ENCODE measurements around the gene TOPAZ1.

Gene TOPAZ1

DNA sequence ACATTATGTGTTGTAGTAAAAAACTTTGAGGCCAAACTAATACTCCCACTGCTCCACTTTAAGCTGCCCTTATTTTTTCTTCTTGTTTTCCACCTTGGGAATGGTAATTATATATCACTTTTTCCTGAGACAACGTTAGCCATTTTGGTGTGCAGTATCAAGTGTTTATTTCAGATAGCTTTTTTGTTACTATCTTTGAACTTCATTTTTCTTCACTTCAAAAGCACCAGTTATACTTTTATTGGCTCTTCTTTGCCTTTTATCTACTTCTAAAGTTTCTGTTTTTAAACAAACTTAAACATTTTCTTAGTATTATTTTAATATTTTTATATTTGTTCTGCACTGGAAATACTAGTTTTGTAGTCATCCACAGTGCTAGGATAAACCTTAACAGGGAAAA lies 6.5 kb downstream of the TOPAZ1 start:
- DNase-seq: no peak

DNA sequence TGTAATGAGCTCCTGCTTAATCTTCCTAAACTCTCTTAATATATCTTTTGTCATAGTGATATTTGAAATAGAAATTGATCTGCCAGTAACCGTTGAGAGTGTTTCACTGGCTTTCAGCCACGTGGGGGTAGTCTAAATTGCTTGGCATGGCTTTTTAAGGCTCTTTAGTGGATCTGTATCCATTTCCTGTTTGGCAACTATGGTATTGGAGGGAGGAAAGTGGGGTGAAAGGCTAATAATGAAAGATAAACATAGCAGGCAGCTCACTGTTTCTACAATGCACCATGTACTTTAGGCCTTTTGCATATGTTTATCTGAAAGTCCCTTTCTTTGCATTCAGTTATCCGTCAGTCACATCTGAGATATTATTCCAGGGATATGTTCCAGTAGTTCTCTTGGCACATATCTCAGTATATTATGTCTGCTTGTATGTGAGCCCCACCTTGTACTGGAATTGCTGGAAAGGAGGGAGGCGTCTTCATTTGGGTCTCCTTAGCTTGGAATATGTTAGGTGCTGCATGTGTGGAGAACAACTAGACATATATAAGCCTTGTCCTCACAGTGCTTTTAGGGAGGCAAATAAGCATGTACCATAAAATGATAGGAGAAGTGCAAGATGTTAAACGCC lies 10.8 kb downstream of the TOPAZ1 start:
- no peak for DNase-seq

DNA sequence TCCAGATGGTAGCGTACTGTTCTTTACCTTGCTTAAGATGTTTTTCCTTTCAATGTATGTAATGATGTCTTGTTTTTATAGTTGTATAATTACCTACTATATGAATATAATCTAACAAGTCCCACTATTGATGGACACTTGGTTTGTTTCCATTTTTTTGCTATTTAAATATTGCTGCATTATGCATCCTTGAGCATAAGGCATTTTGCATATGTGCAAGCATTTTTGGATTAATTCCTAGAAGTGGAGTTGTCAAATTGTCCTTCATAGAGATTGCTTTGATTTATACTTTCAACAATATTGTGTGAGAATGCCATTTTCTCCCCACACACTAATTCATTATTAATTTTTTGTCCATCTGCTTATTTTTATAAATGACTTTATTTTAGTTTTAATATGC lies 17.7 kb downstream of the TOPAZ1 start:
- DNase-seq: no peak

DNA sequence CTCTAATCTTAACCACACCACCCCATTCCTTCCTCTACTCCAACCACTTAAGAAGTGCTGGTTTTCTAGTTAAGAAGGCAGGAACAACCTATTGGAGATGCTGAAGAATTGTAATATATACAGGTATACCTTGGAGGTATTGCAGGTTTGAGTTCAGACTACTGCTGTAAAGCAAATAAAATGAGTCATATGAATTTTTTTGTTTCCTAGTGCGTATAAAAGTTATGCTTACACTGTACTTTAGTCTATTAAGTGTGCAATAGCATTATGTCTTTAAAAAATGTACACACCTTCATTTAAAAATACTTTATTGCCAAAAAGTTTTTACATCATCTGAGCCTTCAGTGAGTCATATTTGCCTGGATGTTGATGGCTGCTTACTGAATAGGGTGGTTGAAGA lies 22.5 kb downstream of the TOPAZ1 start:
- no peak for DNase-seq

DNA sequence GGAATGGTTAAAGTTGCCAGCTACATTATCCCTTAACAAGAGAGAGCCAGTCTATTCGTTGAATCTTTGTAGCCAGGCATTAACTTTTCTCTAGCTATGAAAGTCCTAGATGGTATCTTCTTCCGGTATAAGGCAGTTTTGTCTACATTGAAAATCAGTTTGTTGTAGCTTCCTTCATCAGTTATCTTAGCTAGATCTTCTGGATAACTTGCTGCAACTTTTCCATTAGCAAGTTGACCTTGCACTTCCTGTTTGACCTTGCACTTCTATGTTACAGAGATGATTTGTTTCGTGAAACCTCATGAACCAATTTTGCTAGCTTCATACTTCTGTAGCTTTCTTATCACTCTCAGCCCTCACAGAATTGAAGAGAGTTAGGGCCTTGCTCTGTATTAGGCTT lies 24.1 kb downstream of the TOPAZ1 start:
- no peak for DNase-seq

DNA sequence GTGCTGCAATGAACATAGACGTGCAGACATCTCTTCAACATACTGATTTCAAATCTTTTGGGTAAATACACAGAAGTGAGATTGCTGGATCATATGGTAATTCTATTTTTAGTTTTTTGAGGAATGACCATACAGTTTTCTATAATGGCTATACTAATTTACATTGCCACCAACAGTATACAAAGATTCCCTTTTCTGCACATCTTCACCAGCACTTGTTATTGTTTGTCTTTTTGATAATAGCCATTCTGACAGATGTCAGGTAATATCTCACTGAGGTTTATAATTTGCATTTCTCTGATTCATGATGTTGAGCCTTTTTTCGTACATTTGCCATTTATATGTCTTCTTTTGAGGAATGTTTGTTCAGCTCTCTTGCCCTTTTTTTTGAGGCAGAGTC lies 30.5 kb downstream of the TOPAZ1 start:
- no peak for DNase-seq

DNA sequence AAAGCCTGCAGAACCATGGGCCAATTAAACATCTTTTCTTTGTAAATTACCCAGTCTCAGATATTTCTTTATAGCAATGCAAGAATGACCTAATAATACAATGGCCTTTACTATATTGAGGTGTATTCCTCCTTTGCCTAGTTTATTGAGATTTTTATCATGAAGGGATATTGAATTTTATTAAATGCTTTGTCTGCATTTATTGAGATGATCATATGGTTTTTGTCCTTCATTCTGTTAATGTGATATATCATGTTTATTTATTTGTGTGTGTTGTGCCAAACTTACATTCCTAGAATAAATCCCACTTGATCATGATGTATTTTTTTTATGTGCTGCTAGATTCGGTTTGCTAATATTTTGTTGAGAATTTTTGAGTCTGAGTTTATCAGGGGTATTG lies 36.2 kb downstream of the TOPAZ1 start:
- DNase-seq: no peak

DNA sequence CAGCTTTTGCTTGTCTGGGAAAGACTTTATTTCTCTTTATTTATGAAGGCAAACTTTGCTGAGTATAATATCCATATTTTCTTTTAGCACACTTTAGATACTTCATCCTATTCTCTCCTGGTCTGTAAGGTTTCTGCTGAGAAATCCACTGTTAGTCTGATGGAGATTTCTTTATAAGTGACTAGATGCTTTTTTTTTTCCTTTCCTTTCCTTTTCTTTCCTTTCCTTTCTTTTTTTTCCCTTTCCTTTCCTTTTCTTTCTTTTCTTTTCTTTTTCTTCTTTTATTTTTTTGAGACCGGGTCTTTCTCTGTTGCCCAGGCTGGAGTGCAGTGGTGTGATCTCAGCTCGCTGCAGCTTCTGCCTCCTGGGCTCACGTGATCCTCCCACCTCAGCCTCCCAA lies 38.4 kb downstream of the TOPAZ1 start:
- DNase-seq: no peak

DNA sequence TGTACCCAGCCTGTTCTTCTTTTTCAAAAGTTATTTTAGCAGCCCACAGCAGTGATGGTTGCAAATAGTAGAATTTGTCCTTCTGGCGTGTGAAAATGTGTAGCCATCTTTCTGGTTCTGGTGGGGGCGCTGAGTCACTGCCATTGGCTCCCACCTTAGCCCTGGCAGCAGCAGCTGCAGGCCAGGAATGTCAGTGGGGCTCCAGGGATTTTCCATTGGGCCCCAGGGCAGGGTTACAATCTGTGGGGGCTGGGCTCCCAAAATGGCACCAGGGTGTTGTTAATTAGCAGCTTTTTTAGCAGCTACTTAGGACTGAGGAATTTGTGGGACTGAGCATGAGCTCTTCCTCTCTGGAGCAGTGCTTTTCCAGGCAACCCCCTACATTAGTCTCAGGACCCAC lies 38.9 kb downstream of the TOPAZ1 start:
- no peak for DNase-seq

DNA sequence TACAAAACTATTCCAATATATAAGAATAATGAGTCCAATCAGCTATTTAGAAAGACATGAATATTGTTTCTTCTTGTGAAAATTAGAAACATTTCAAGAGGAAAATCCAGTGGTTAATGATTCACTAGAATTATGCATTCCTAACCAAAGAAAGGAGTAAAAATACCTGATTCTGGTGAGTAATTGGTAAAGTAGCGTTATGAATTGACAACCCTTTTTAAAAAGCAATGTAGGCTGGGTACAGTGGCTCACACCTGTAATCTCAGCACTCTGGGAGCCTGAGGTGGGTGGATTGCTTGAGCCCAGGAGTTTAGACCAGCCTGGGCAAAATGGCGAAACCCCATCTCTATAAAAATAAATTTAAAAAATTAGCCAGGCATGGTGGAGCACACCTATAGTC lies 43.3 kb downstream of the TOPAZ1 start:
- no peak for DNase-seq

DNA sequence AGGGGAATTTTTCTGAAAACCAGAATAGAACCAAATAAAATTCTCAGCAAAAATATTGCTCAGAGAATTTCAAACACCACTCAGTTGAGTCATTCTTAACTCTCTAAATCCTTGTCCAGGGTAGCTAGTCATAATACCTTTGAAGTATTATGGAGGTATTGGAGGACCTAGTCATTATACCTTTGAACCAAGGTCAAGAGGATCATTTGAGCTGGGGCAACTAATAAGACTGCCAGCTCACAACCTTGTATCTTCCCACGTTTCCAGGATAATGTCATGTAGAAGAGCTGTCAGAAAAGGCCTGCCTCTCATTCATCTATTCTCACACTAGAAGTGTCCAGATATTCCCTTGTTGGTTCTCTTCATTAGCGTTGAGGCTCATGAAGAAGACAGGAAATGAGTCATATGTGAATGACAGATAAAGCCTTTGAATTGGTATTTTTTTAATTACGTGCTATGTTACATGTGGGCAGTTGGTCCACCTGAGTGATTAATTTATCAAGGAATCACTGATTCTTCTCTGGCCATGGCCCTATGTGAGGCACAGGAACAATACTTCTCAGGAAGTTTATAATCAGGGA lies 48.3 kb downstream of the TOPAZ1 start:
- no peak for DNase-seq

DNA sequence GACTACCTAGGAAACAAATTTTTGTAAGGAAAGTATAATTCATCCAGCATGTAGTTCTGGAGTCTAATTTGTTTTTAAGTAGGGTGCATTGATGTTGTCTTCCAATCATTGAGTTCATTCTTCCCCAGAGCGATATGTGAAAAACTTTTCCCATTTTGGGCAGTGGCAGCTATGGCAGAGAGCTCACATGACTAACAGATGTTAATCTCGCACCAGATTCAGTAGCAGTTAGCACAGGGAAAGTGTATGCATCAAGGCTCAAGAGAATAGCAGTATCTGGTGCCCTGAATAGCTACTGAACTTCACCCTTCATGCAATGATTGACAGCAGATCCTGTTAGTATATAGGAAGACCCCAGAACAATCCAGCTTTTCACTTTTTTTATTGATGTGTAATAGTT lies 50.6 kb downstream of the TOPAZ1 start:
- DNase-seq: no peak

DNA sequence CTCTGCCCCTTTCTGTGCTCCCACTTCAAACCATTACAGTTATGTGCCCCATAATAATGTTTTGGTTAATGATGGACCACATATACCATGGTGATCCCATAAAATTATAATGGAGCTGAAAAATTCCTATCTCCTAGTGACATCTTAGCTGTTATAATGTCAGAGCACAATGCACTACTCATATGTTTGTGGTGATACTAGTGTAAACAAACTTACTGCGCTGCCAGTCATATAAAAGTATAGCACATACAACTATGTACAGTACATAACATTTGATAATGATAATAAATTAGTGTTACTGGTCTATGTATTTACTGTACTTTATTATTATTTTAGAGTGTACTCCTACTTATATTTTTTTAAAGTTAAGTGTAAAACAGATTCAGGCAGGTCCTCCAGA lies 51.3 kb downstream of the TOPAZ1 start:
- no peak for DNase-seq

DNA sequence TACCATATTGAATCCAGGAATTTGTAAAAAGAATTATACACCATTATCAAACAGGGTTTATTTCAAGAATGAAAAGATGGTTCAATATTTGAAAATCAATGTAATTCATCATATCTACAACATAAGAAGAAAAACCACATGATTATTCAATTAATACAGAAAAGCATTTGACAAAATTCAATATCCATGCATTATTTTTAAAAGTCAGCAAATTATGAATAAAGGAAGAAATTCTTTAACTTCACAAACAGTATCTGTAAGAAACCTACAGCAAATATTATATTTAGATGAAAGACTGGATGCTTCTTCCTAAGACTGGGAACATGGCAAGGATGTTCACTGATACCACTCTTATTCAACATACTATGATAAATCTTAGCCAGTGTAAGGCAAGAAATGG lies 55.6 kb downstream of the TOPAZ1 start:
- no peak for DNase-seq

DNA sequence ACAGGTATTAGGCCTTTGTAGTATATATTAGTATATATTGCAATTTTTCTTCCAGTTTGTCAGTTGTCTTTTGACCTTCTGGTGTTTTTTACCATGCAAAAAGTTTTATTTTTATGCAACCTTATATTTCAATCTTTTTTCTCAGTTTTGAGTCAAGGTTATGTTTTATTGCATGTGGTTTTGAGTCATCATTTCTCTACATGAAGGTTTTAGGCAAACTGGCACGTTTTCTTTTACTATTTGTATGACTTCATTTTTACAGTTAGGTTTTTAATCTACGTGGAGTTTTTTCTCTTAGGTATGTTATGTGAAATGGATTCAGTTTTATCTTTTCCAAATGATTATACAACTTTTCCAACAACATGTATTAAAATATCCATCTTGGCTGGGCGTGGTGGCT lies 60.1 kb downstream of the TOPAZ1 start:
- no peak for DNase-seq

DNA sequence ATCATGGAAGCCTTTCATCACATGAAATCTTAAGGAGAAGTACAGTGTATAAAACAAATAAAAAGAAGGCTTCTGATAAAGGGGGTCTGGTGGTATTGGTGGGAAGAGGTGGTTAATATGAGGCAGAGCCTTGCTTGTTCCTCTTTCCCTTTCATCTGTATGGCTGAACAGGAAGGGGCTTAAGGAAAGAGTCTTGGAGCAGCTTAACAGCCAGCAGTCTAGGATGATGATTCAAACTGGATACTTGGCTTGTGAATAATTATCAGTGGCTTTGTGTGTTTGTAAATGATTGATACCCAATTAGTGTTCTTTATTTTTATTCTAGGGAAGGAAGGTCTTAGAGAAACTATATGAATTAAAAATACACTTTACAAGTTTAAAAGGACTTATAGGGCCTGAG lies 67.8 kb downstream of the TOPAZ1 start:
- DNase-seq: no peak

DNA sequence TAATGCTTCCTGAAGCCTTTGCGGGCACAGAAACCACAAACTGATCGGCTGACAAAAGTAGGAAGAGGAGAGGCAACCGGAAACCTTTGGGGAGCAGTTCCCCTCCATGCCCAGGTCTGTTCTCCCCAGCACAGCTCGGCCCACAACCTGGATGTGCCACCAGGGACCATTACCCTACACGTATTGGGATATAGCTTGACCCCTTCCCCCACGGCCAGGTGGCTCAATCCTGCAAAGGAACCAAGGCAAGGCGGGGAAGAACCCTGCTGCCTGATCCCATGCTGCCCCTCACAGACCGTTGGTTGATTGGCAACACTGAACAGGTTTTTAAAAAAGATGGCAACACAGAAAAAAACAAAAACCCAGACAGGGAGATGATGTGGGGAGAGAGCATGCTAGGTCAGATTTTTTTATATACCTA lies 77.2 kb downstream of the TOPAZ1 start:
- no peak for DNase-seq

DNA sequence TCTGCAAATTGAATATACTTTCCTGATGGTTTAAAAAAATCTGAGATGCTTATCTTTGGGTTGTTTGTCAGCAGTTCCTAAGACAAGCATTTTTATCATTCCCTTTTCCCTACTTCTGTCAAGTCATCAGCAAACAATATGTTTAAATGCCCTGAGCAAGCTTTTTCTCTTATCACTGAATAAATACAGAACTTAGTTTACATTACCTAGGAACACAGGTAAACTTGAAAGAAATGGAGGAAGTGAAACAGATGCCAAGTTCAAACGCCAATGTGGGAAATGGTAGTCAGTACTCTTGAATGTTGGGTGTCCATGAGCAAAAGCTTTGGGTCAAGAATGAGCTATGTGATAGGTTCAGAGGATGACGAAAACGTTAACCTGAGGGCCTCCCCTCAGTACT lies 79.6 kb downstream of the TOPAZ1 start:
- no peak for DNase-seq

DNA sequence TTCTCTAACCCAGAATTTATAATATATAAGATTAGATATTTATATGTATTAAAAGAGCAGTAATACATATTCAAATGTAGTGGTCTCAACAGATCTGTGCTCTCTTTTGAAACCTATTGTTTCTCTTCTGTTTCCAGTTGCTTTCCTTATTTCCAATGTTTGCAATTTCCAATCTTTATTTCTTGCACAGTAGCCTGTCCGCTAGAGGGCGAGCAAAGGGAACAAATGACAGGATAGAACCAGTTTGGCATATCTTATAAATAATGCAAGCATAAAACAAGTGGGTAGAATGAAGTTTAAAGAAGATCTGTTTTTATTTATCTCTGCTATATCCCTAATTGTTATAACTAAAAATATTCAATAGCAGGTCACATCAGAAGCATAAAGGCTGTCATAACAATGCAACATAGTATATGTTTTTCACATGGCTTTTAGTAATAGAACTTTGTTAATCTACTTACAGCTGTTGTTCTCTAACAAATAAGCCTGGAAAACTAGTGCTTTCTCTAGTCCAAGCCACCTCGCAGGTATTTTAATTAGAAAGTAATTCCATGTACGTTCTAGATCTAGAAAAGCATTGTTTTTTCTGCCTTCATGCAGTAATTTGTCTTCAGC lies 81.8 kb downstream of the TOPAZ1 start:
- DNase-seq: peak; percentile 59

DNA sequence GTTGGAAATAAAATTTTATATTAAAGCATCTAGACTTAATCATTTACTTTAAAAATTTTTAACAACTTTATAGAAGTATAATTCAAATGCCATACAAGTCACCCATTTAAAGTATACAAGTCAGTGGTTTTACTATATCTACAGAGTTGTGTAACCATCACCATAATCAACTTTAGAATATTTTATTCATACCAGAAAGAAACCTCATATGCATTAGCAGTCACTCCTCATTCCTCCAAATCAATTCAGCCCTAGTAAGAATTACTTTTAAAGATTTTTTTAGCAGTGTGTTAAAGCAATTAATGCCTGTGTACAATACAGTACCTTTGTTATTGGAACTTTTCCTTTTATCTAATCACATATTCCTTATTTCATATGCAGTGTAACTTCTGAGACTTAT lies 82.9 kb downstream of the TOPAZ1 start:
- no peak for DNase-seq

DNA sequence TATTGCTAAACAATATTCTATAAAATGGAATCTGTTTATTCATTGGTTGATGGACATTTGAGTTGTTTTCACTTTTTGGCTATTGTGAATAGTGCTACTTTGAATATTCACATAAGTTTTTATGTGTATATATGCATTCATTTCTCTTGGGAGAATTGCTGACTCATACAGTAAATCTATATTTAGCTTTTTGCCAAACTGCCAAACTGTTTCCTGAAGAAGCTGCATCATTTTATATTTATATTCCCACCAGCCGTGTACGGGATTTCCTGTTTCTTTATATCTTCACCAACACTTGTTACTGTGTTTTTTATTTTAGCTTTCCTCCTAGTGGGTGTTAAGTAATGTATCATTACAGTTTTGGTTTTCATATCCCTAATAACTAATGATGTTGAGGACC lies 84.3 kb downstream of the TOPAZ1 start:
- DNase-seq: no peak

DNA sequence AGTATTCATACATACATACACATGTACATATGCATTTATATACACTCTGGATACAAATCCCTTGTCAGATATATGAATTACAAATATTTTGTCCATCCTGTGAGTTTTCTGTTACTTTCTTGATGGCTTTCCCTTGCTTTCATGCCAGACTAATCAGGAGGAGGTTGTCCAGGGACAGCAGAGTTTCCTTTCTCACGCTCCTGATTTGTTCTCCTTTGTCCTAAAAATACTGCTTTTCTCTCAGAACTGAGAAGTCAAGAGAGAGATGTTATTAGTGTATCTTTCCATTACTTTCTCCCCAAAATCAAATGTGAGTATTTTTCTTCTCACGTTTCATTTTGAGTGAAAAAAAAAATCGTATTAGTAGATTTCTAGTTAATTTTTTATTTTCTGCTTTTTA lies 84.8 kb downstream of the TOPAZ1 start:
- DNase-seq: no peak

DNA sequence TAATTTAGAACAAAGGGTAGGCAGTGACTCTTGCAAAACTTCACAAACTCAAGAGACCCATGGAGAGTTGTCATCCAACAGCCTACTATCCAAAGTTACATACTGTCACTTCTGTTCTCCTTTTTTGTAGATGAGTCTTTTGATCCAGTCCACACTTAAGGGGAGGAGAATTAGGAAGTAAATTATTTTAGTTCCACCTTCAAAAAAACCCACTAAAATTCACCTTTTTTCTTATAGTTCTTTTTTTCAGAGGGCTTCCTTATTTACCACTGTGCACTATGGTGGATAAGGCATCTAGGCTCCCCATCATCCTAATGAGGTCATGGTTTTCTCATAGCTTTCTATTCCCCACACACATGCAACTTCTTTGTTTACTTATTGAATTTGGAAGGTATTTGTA lies 88.3 kb downstream of the TOPAZ1 start:
- DNase-seq: no peak

DNA sequence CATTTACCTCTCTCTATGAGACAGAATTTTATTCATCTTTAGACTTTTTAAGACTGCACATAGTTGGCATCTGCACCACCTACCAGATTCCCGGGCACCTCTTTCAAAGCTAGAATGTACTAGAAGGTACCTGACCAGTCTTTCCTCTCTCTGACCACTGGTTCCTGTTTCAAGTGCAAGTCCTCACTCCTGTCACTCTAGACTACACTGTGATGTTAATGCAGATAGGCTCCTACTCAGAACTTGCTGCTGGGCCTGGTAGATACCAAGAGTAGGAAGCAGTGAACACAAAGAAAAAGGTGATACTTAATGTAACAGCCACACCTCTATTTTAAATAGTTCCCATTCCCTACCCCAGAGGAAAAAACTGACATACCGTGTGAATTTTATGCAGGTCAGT lies 88.8 kb downstream of the TOPAZ1 start:
- DNase-seq: no peak

DNA sequence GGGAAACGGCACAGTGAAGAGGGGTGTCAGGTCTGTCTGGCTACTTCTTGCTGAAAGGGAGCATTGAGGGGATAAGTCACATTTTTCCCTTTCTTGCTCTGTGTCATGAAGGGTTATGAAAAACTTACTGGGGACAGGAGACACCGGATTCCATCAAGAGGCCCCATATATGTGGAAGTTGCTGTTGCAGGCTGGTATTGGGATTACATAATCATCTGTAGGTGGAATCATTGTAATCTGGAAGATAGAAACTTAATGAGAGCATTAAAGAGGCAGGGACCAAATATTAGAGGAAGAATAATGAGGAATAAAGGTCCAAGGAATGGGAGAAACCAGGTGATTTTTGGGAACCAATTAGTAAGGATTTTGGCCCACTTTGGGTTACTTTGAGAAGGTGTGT lies 92.6 kb downstream of the TOPAZ1 start:
- DNase-seq: no peak

Data from right forelimb (tissue), 1 donor.